HFFc6 (cell line): ENCODE results near the gene MPZ. TPM values are rescaled to one million over a fixed set of nuclear protein-coding genes. Genes with fewer than 3 reads are reported as not detected.
A peak's percentile ranks its signal among the peaks of the same experiment; 100 is the strongest.

Experiments
- DNase-seq: peaks from one replicate; pipeline ENCODE4 v3.0.0-alpha.2; 2018
- H3K27ac Mint-ChIP-seq: 2 replicates; pipeline ENCODE4 v1.8.0; 2020; ENCODE audit warnings: mild to moderate bottlenecking, mixed read lengths
- H3K27me3 Mint-ChIP-seq: 2 replicates; pipeline ENCODE4 v1.8.0; 2021; ENCODE audit warnings: mild to moderate bottlenecking, moderate library complexity, mixed read lengths; ENCODE audit not compliant: insufficient read depth
- H3K36me3 Mint-ChIP-seq: 2 replicates; pipeline ENCODE4 v1.8.0; 2021; ENCODE audit warnings: low read depth, mixed read lengths
- H3K4me1 Mint-ChIP-seq: 2 replicates; pipeline ENCODE4 v1.8.0; 2020; ENCODE audit warnings: low read depth, mixed read lengths
- H3K4me3 Mint-ChIP-seq: 2 replicates; pipeline ENCODE4 v1.8.0; 2020; ENCODE audit warnings: mild to moderate bottlenecking, moderate library complexity, mixed read lengths
- H3K9me3 Mint-ChIP-seq: 2 replicates; pipeline ENCODE4 v1.8.0; 2020; ENCODE audit warnings: mild to moderate bottlenecking, mixed read lengths
- total RNA-seq, 6 experiments: library from RNA; stranded (reverse); fragmentation: NEBNext Ultra II Directional; extraction: Animal tissue kit (Norgen Biotek cat#: 25700); gene quantifications; 2 replicates in 1 of 6; 3 replicates in 5 of 6; pipeline ENCODE4 v1.2.3, GENCODE V29; 2021
- TF ChIP-seq, protein P1 (sequence below): fragments of 200-600 bp; sonication (generic); IDR thresholded peaks from 2 replicates; pipeline ENCODE4 v1.5.0; 2021; ENCODE audit warnings: antibody characterized with exemption, mild to moderate bottlenecking

The MPZ gene
- total RNA-seq, 6 experiments from 2014 or later: 0.28 to 1.1 (median 0.64) TPM

DNA sequence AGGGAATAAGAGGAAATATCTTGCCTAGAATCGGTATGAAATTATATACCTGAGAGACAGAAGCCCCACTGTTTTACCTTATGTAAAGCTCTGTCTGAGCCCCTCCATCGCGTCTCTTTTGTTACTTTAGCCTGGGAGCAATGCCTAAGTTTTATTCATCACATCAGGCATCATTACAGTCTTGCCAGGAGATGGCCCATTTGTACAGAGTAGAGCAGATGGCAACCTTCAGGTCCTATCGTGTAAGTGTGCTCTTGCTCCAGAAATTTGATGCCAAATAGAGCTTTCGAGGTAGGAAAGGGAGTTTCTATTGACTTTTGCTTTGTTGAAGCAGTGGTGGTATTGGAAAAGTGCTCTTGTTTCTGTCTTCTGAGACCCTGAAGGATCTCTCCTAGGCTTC lies 33.1 kb upstream of the MPZ start:
- no peaks in the 10 kb centered on the region for H3K27me3 Mint-ChIP-seq
- H3K27ac Mint-ChIP-seq: no peak overlapping the region
- H3K36me3 Mint-ChIP-seq: peaks cover 16% of the 10 kb centered on the region; the same call in 1 of the 2 replicates
- H3K4me1 Mint-ChIP-seq: no peaks in the 10 kb centered on the region
- TF ChIP-seq, protein P1, sequence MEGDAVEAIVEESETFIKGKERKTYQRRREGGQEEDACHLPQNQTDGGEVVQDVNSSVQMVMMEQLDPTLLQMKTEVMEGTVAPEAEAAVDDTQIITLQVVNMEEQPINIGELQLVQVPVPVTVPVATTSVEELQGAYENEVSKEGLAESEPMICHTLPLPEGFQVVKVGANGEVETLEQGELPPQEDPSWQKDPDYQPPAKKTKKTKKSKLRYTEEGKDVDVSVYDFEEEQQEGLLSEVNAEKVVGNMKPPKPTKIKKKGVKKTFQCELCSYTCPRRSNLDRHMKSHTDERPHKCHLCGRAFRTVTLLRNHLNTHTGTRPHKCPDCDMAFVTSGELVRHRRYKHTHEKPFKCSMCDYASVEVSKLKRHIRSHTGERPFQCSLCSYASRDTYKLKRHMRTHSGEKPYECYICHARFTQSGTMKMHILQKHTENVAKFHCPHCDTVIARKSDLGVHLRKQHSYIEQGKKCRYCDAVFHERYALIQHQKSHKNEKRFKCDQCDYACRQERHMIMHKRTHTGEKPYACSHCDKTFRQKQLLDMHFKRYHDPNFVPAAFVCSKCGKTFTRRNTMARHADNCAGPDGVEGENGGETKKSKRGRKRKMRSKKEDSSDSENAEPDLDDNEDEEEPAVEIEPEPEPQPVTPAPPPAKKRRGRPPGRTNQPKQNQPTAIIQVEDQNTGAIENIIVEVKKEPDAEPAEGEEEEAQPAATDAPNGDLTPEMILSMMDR: no peak
- H3K4me3 Mint-ChIP-seq: no peak overlapping the region
- DNase-seq: no peak
- H3K9me3 Mint-ChIP-seq: no peaks in the 10 kb centered on the region

DNA sequence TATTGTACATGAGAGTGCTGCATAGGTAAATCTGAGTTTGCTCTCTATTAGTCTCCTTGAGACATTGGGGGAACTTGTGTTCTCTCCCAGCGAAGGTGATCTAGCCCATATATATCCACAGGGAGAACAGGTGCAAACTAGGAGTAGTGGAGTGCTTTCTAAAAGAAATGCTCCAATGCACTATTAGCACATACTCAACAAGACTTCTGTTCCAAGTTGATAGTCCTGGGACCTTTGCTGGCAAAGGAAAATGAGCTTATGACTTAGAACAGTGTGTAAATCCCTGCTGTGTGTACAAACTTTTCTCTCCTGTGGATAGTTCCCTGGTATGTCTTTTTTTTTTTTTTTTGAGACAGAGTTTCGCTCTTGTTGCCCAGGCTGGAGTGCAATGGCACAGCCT lies 32.4 kb upstream of the MPZ start:
- Mint-ChIP-seq H3K9me3 (no peaks in the 10 kb centered on the region), H3K4me1 (no peaks in the 10 kb centered on the region)

DNA sequence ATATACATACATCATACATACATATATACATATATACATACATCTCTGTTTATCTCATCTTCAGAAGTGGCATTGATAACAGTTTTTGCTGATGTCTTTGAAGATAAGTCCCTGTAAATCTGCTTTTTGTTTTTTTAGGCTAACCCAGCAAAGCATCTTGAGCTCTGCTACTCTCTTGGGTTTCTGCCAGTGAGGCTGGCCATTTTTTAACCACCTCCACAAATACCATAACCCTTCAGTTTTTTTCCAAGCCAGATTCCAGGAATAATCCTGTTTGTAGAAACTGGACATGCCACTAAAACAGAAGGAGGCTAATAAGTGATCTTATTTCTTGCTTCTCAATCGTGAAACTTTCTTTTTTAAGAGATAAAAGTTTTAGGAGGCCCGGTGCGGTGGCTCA lies 26.0 kb upstream of the MPZ start:
- Mint-ChIP-seq H3K27me3 (no peaks in the 10 kb centered on the region; the same call in 1 of the 2 replicates), H3K9me3 (no peaks in the 10 kb centered on the region), H3K4me1 (no peaks in the 10 kb centered on the region; the same call in 1 of the 2 replicates), H3K36me3 (peaks cover 30% of the 10 kb centered on the region; the same call in 1 of the 2 replicates), H3K4me3 (no peak overlapping the region), H3K27ac (no peak overlapping the region)
- no peak for DNase-seq
- TF ChIP-seq, protein P1: no peak

More for the DNA sequence above, 32.4 kb upstream of the MPZ start:
- DNase-seq: no peak
- Mint-ChIP-seq H3K36me3 (peaks cover 19% of the 10 kb centered on the region; the same call in 1 of the 2 replicates), H3K27ac (no peak overlapping the region), H3K4me3 (no peak overlapping the region), H3K27me3 (no peaks in the 10 kb centered on the region)
- TF ChIP-seq, protein P1: no peak

DNA sequence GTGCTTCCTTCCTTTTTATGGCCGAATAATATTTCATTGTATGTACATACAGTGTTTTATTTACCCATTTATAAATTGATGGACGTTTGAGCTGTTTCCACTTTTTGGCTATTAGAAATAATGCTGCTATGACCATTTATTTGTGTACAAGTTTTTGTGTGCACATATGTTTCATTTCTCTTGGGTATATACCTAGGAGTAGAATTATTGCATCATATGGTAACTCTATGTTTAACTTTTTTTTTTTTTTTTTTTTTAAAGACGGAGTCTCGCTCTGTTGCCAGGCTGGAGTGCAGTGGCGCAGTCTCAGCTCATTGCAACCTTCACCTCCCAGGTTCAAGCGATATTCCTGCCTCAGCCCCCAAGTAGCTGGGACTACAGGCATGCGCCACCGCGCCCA lies 23.4 kb upstream of the MPZ start:
- Mint-ChIP-seq H3K4me3 (no peak overlapping the region), H3K27me3 (no peaks in the 10 kb centered on the region; the same call in 1 of the 2 replicates), H3K4me1 (peaks cover 11% of the 10 kb centered on the region), H3K9me3 (no peaks in the 10 kb centered on the region), H3K27ac (no peak overlapping the region), H3K36me3 (peaks cover 31% of the 10 kb centered on the region; the same call in 1 of the 2 replicates)
- no peak for DNase-seq
- TF ChIP-seq, protein P1: no peak

DNA sequence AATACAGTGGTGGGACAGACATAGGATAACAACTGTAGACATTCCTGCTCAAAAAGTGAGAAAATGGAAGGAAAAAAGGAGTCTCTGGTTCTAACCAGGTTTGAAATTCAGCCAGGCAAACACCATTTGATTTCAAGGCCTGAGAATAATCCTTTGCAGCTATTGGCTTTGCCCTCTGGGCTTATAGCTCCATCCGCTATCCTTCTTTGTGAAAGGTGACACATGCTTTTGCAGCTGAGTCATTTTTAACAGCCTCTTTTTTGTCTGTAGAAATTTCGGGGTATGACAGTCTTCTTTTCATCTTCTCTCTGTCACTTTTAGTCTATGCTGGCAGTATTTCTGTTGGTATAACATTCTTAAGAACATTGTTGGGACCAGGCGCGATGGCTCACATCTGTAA lies 20.6 kb upstream of the MPZ start:
- Mint-ChIP-seq H3K36me3 (peaks cover 20% of the 10 kb centered on the region; the same call in 1 of the 2 replicates), H3K27me3 (no peaks in the 10 kb centered on the region; the same call in 1 of the 2 replicates), H3K4me1 (peaks cover 11% of the 10 kb centered on the region), H3K9me3 (no peaks in the 10 kb centered on the region), H3K27ac (no peak overlapping the region), H3K4me3 (no peak overlapping the region)
- TF ChIP-seq, protein P1: no peak
- DNase-seq: peak; percentile 16
